Inflammatory macrophage treated with lipopolysaccharide for 1 hour (primary cell): Measurements from ENCODE around the gene SLC4A7.
"Not testable (repeated sequence)": the region's sequence is repeated elsewhere in the genome, so short reads cannot be mapped to it uniquely, and the experiment has no call there.

Experiments
- DNase-seq, 2 donors: peaks; one replicate each; pipeline ENCODE4 v3.0.0-alpha.2; 2020 to 2022

SLC4A7 gene

GRCh38 chr3:27484015-27484844, at the start of gene SLC4A7:
Gene SLC4A7, minus strand, starts transcription at chr3:27484384. Its CDS starts 258 bp downstream, at chr3:27484126.
- DNase-seq, result peak; percentile 93 to 98

- DNase-seq, result peak in 1 of 2 donors; percentile 15
These were observed 49.0 kb upstream of the SLC4A7 start for GRCh38 chr3:27533261-27533607.

GRCh38 chr3:27532426-27533260, 48.5 kb upstream of the SLC4A7 start:
- DNase-seq, result no peak

GRCh38 chr3:27531193-27531751, 47.1 kb upstream of the SLC4A7 start:
- DNase-seq, result not testable (repeated sequence)

GRCh38 chr3:27528791-27529190, 44.6 kb upstream of the SLC4A7 start:
- DNase-seq, result peak; percentile 28 to 32

- no peak for DNase-seq
These were observed 42.6 kb upstream of the SLC4A7 start for GRCh38 chr3:27526614-27527315.

GRCh38 chr3:27521872-27522265, 37.7 kb upstream of the SLC4A7 start:
- no peak for DNase-seq

GRCh38 chr3:27521179-27521871, 37.1 kb upstream of the SLC4A7 start:
- DNase-seq, result peak; percentile 84 to 93

GRCh38 chr3:27511724-27512422, 27.7 kb upstream of the SLC4A7 start:
- DNase-seq, result no peak

- DNase-seq, result peak; percentile 70 to 75
These were observed 25.2 kb upstream of the SLC4A7 start for GRCh38 chr3:27509376-27509775.

- no peak for DNase-seq
These were observed 24.2 kb upstream of the SLC4A7 start for GRCh38 chr3:27508424-27508823.

- no peak for DNase-seq
These were observed 23.5 kb upstream of the SLC4A7 start for GRCh38 chr3:27507515-27508266.

GRCh38 chr3:27507111-27507510, 22.9 kb upstream of the SLC4A7 start:
- no peak for DNase-seq

GRCh38 chr3:27504749-27505148, 20.6 kb upstream of the SLC4A7 start:
- no peak for DNase-seq

- no peak for DNase-seq
These were observed 19.3 kb upstream of the SLC4A7 start for GRCh38 chr3:27503526-27503925.

- DNase-seq, result no peak
These were observed 17.6 kb upstream of the SLC4A7 start for GRCh38 chr3:27501759-27502158.

- no peak for DNase-seq
These were observed 16.8 kb upstream of the SLC4A7 start for GRCh38 chr3:27500986-27501385.

GRCh38 chr3:27500035-27500434, 15.9 kb upstream of the SLC4A7 start:
- DNase-seq, result no peak

- no peak for DNase-seq
These were observed 10.6 kb upstream of the SLC4A7 start for GRCh38 chr3:27494784-27495183.

GRCh38 chr3:27488821-27489220, 4.6 kb upstream of the SLC4A7 start:
- DNase-seq, result no peak

GRCh38 chr3:27487383-27487782, 3.2 kb upstream of the SLC4A7 start:
- DNase-seq, result no peak
